ENCODE measurements around the gene STXBP1. TPM values are rescaled to one million over a fixed set of nuclear protein-coding genes. Genes with fewer than 3 reads are reported as not detected.

Gene STXBP1
- total and polyA plus RNA-seq, 2 of the 8 experiments (the other 6 are each of a cell fraction or from before 2014, with no cell fraction given) = 11.5 to 60.9 TPM

GRCh38 chr9:127634698-127635097 is 22.6 kb downstream of the STXBP1 start:
- Histone ChIP-seq H2AK5ac (ENCODE audit: low read depth, low read length) (no peak overlapping the region), H3K36me3 (ENCODE audit: control insufficient read depth in 2 of 4, insufficient read depth in 4 of 4, low read length in 3 of 4) (no peaks in the 10 kb centered on the region), H3K4me2 (ENCODE audit: insufficient read depth in 1 of 2, low read depth in 2 of 2, low read length in 2 of 2) (no peak overlapping the region), H3K27ac (ENCODE audit: low read depth, low read length) (no peak overlapping the region), H4K91ac (replicated peaks; ENCODE audit: insufficient read length, low read length) (no peak overlapping the region), H3K18ac (ENCODE audit: extremely low read depth, low read length) (no peak overlapping the region), H2BK20ac (ENCODE audit: low read length) (no peak overlapping the region), H3K79me1 (ENCODE audit: low read depth, low read length) (no peaks in the 10 kb centered on the region; the same call in 1 of the 2 replicates), H4K20me1 (replicated peaks in 1 of 2; ENCODE audit: control insufficient read depth in 1 of 2, insufficient read depth in 2 of 2, low read length in 2 of 2) (no peaks in the 10 kb centered on the region), H2BK12ac (ENCODE audit: low read depth, low read length) (no peak overlapping the region; the same call in 1 of the 2 replicates), H3K9ac (replicated peaks in 1 of 4; ENCODE audit: extremely low read depth in 1 of 4, low read depth in 3 of 4, low read length in 3 of 4) (no peak overlapping the region), H3K27me3 (replicated peaks in 1 of 4; ENCODE audit: control insufficient read depth in 3 of 4, extremely low read depth in 1 of 4, insufficient read depth in 3 of 4, low read length in 3 of 4) (no peaks in the 10 kb centered on the region), H3K23me2 (ENCODE audit: low read depth, low read length) (no peaks in the 10 kb centered on the region), H3K14ac (ENCODE audit: insufficient read length) (no peak overlapping the region), H3K9me3 (ENCODE audit: insufficient read depth in 2 of 2, low read depth in 1 of 2, low read length in 1 of 2) (no peaks in the 10 kb centered on the region), H4K8ac (ENCODE audit: extremely low read depth, insufficient read depth, low read length) (no peak overlapping the region), H3K4me1 (replicated peaks in 1 of 4; ENCODE audit: control insufficient read depth in 3 of 4, insufficient read depth in 4 of 4, low read length in 3 of 4) (peaks cover 6 to 9% (median 7%) of the 10 kb centered on the region in 4 experiments; a peak in 6 of 7 replicates), H3K56ac (replicated peaks; ENCODE audit: insufficient read length, low read depth, low read length) (no peak overlapping the region), H3K4ac (replicated peaks; ENCODE audit: insufficient read length, low read depth, low read length) (no peak overlapping the region), H2BK15ac (ENCODE audit: low read length) (no peak overlapping the region), H3K4me3 (ENCODE audit: extremely low read depth in 1 of 4, insufficient read depth in 2 of 4, low read depth in 3 of 4, low read length in 4 of 4) (no peak overlapping the region), H4K5ac (ENCODE audit: insufficient read length, low read depth, low read length) (no peak overlapping the region), H2BK120ac (replicated peaks; ENCODE audit: low read depth, low read length) (no peak overlapping the region), H3K23ac (ENCODE audit: insufficient read length) (no peak overlapping the region), H3K79me2 (ENCODE audit: control insufficient read depth in 1 of 2, insufficient read depth in 2 of 2, low read length in 2 of 2) (no peaks in the 10 kb centered on the region), H2AFZ (ENCODE audit: low read length) (no peak overlapping the region), H2BK5ac (ENCODE audit: low read depth, low read length) (no peak overlapping the region)
- ChIA-PET POLR2A (ENCODE audit: partially characterized antibody) (interaction anchor here (1.0 to 1.8 kb wide), 4 partner anchors 17 to 26 kb away, joined by 3 to 9 read pairs (median 4); no protein-coding TSS in a partner anchor), CTCF (ENCODE audit: partially characterized antibody) (interaction anchor here (0.5 to 2.6 kb wide), 11 partner anchors 10 to 131 kb away, joined by 3 to 9 read pairs (median 4); no protein-coding TSS in a partner anchor)
- TF ChIP-seq RAD21 (IDR thresholded peaks at IDR 0.05 in 1 of 2, conservative IDR thresholded peaks at IDR 0.05 in 1 of 2; ENCODE audit: low read depth in 2 of 2, low read length in 2 of 2) (peak; percentile 21 to 42; a peak in 2 of 4 replicates), RFX5 (IDR thresholded peaks at IDR 0.05; ENCODE audit: borderline replicate concordance, low read depth, low read length) (no peak), CTCF (IDR thresholded peaks at IDR 0.05; ENCODE audit: control extremely low read depth in 1 of 3, insufficient read depth in 1 of 3, low read depth in 1 of 3, low read length in 3 of 3) (peak in 1 of 3 experiments; percentile 30; a peak in 1 of 4 replicates)
- FAIRE-seq (no peak), DNase-seq (ENCODE audit: low read depth in 1 of 2, low spot score in 2 of 2) (no peak)
- WGBS, 2 experiments (ENCODE audit: extremely low coverage in 1 of 2, insufficient coverage in 1 of 2, insufficient read length in 1 of 2, insufficient replicate concordance in 2 of 2, low coverage in 1 of 2, low lambda C conversion rate in 2 of 2, missing lambda C conversion rate in 1 of 2) = 85% methylated on average over 5 of the region's 5 CpGs; no CpG with 5 or more reads in 1 of the 2 experiments
